K562 (cell line): ENCODE results near the gene ARL8A. TPM values are rescaled to one million over a fixed set of nuclear protein-coding genes. Genes with fewer than 3 reads are reported as not detected.

Experiments used
- BACH1 ChIP-seq: fragments of 200-800 bp; sonication (Bioruptor generic); IDR thresholded peaks from 2 replicates; pipeline ENCODE4 v1.6.1; 2016; ENCODE audit warnings: missing genetic modification characterization, missing compliant biosample characterization
- CXXC5 ChIP-seq: fragments of 250-450 bp; sonication (Bioruptor Pico); IDR thresholded peaks from 2 replicates; pipeline ENCODE4 v1.8.0; 2022; ENCODE audit warnings: inconsistent platforms, mild to moderate bottlenecking, moderate library complexity
- DLX4 ChIP-seq: fragments of 250-450 bp; sonication (Bioruptor Pico); IDR thresholded peaks from 2 replicates; pipeline ENCODE4 v1.6.1; 2021; ENCODE audit warnings: mild to moderate bottlenecking
- ETV5 ChIP-seq: sonication (generic); formaldehyde crosslinking; IDR thresholded peaks from 2 replicates; pipeline ENCODE4 v1.4.0; 2020; ENCODE audit warnings: low read depth, mild to moderate bottlenecking, missing genetic modification reagents
- GABPB2 ChIP-seq: fragments of 250-450 bp; sonication (Bioruptor Pico); conservative IDR thresholded peaks from 2 replicates; pipeline ENCODE4 v1.5.1; 2021; ENCODE audit warnings: mild to moderate bottlenecking
- GTF3C2 ChIP-seq: IDR thresholded peaks from 3 replicates; pipeline ENCODE4 v1.6.1; 2011; ENCODE audit warnings: borderline replicate concordance, mild to moderate bottlenecking, moderate library complexity; ENCODE audit not compliant: insufficient read length; ENCODE audit errors: extremely low read depth
- KLF10 ChIP-seq: fragments of 250-450 bp; sonication (Bioruptor Pico); IDR thresholded peaks from 2 replicates; pipeline ENCODE4 v1.6.1; 2021; ENCODE audit warnings: matching md5 sums
- MYNN ChIP-seq, 2 experiments: sonication (generic); formaldehyde crosslinking in 1 of 2; IDR thresholded peaks; 2 replicates each; pipeline versions ENCODE4 v1.5.0 to v1.6.1; 2016 to 2020; ENCODE audit warnings: antibody characterized with exemption in 1 of 2, missing genetic modification reagents in 1 of 2
- NUFIP1 ChIP-seq: fragments of 450-650 bp; IDR thresholded peaks from 2 replicates; pipeline ENCODE4 v1.6.1; 2018; ENCODE audit not compliant: partially characterized antibody
- PHF8 ChIP-seq: fragments of 200-600 bp; sonication (generic); IDR thresholded peaks from 2 replicates; pipeline ENCODE4 v1.6.1; 2012; ENCODE audit warnings: mixed run types, mild to moderate bottlenecking, inconsistent platforms, low read length, moderate library complexity, borderline replicate concordance
- RBM22 ChIP-seq: fragments of 200-400 bp; formaldehyde crosslinking; IDR thresholded peaks from 2 replicates; pipeline ENCODE4 v1.6.1; 2018; ENCODE audit warnings: low read length, low read depth; ENCODE audit not compliant: poor library complexity, severe bottlenecking
- SRSF3 ChIP-seq: fragments of 200-400 bp; formaldehyde crosslinking; IDR thresholded peaks from 2 replicates; pipeline ENCODE4 v1.6.1; 2016; ENCODE audit warnings: mild to moderate bottlenecking, low read length, moderate library complexity; ENCODE audit not compliant: insufficient read depth
- STAT6 ChIP-seq: sonication (generic); formaldehyde crosslinking; IDR thresholded peaks from 2 replicates; pipeline ENCODE4 v1.8.1; 2023; ENCODE audit warnings: mild to moderate bottlenecking, missing genetic modification reagents
- ZBTB2 ChIP-seq: fragments of 450-650 bp; IDR thresholded peaks from 2 replicates; pipeline ENCODE4 v1.6.1; 2016; ENCODE audit warnings: antibody characterized with exemption
- polyA plus RNA-seq, 8 experiments: library from polyadenylated mRNA; depleted of rRNA in 4 of 8; stranded (reverse) in 5 of 8; unstranded in 3 of 8; fragments of >200 nt; fragmentation: Nextera tagmentation in 2 of 8; fragmentation: Illumina TruSeq in 1 of 8; extraction: Ambion mirVana in 2 of 8; extraction: Trizol in 1 of 8; gene quantifications; 2 replicates each; pipeline versions ENCODE4 v1.2.1 to v1.2.3, GENCODE V29; 2011 to 2014; ENCODE audit warnings: inconsistent platforms in 1 of 8, missing spikeins in 1 of 8
- total RNA-seq, 7 experiments: library from RNA; depleted of rRNA in 6 of 7; stranded (reverse); fragments of >200 nt in 6 of 7; fragmentation: Illumina TruSeq in 2 of 7; extraction: Trizol in 2 of 7; gene quantifications; 2 replicates each; pipeline versions ENCODE4 v1.2.1 to v1.2.3, GENCODE V29; 2011 to 2021; ENCODE audit warnings: low replicate concordance in 1 of 7
- TF ChIP-seq, protein P1 (sequence below): fragments of 200-800 bp; sonication (Bioruptor generic); IDR thresholded peaks from 2 replicates; pipeline ENCODE4 v1.6.1; 2017; ENCODE audit warnings: missing genetic modification characterization, missing compliant biosample characterization
- TF ChIP-seq, protein P2 (sequence below), 2 experiments: fragments of 200-800 bp in 1 of 2; sonication (Bioruptor generic) in 1 of 2; sonication (generic) in 1 of 2; formaldehyde crosslinking in 1 of 2; IDR thresholded peaks in 1 of 2; conservative IDR thresholded peaks in 1 of 2; 2 replicates each; pipeline versions ENCODE4 v1.5.0 to v1.6.1; 2016 to 2020; ENCODE audit warnings: missing compliant biosample characterization in 1 of 2, missing genetic modification characterization in 1 of 2, missing genetic modification reagents in 1 of 2

The ARL8A gene
- total and polyA plus RNA-seq, 9 of the 15 experiments (the other 6 are each of a cell fraction or from before 2014, with no cell fraction given), result 0.17 to 27.3 (median 15.6) TPM

GRCh38 chr1:202162047-202162417, 17.5 kb upstream of the ARL8A start (continued):
- TF ChIP-seq STAT6 (no peak), ZBTB2 (peak; percentile 4; the same call in 1 of the 2 replicates), GABPB2 (CRISPR knock-in tag) (no peak), DLX4 (no peak), GTF3C2 (no peak), RBM22 (no peak), SRSF3 (no peak), KLF10 (CRISPR knock-in tag) (no peak), ETV5 (CRISPR knock-in tag) (peak; percentile 37; the same call in 1 of the 2 replicates), NUFIP1 (no peak), CXXC5 (CRISPR knock-in tag) (peak; percentile 14; the same call in 1 of the 2 replicates), PHF8 (peak; percentile 28; the same call in 1 of the 2 replicates), MYNN (IDR thresholded peaks at IDR 0.05) (no peak), MYNN (CRISPR knock-in tag; IDR thresholded peaks at IDR 0.05) (no peak), BACH1 (tag) (0 out of 2 replicates have a peak, but pooled peaks have one; percentile 42)
- TF ChIP-seq, protein P1, sequence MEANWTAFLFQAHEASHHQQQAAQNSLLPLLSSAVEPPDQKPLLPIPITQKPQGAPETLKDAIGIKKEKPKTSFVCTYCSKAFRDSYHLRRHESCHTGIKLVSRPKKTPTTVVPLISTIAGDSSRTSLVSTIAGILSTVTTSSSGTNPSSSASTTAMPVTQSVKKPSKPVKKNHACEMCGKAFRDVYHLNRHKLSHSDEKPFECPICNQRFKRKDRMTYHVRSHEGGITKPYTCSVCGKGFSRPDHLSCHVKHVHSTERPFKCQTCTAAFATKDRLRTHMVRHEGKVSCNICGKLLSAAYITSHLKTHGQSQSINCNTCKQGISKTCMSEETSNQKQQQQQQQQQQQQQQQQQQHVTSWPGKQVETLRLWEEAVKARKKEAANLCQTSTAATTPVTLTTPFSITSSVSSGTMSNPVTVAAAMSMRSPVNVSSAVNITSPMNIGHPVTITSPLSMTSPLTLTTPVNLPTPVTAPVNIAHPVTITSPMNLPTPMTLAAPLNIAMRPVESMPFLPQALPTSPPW (CRISPR knock-in tag), result peak; percentile 94
- TF ChIP-seq, protein P2, sequence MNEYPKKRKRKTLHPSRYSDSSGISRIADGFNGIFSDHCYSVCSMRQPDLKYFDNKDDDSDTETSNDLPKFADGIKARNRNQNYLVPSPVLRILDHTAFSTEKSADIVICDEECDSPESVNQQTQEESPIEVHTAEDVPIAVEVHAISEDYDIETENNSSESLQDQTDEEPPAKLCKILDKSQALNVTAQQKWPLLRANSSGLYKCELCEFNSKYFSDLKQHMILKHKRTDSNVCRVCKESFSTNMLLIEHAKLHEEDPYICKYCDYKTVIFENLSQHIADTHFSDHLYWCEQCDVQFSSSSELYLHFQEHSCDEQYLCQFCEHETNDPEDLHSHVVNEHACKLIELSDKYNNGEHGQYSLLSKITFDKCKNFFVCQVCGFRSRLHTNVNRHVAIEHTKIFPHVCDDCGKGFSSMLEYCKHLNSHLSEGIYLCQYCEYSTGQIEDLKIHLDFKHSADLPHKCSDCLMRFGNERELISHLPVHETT (CRISPR knock-in tag; conservative IDR thresholded peaks at IDR 0.05 in 1 of 2, IDR thresholded peaks at IDR 0.05 in 1 of 2), result 0 out of 4 replicates have a peak, but pooled peaks of 1 of the 2 experiments have one; percentile 47
